GM21786 (cell line): Measurements from ENCODE around the gene DNAI7.

ENCODE experiments used
- ATAC-seq: cut with Tn5 transposase; IDR thresholded peaks from one replicate; pipeline ENCODE4 v1.9.1; 2021; ENCODE audit not compliant: unreplicated experiment

The DNAI7 gene

GRCh38 chr12:25186038-25186787 lies 8.7 kb downstream of the DNAI7 start:
- peak; percentile 58 for ATAC-seq

- ATAC-seq: no peak
Measured at GRCh38 chr12:25184132-25184531, 10.8 kb downstream of the DNAI7 start.

GRCh38 chr12:25182765-25183164 lies 12.2 kb downstream of the DNAI7 start:
- ATAC-seq: no peak

GRCh38 chr12:25162866-25163265 lies 32.1 kb downstream of the DNAI7 start:
- no peak for ATAC-seq

- no peak for ATAC-seq
Measured at GRCh38 chr12:25156061-25156460, 38.9 kb downstream of the DNAI7 start.

GRCh38 chr12:25155022-25155576 lies 39.9 kb downstream of the DNAI7 start:
- ATAC-seq: peak; percentile 57

- ATAC-seq: no peak
Measured at GRCh38 chr12:25152055-25152454, 42.9 kb downstream of the DNAI7 start.

- ATAC-seq: no peak
Measured at GRCh38 chr12:25151476-25151875, 43.5 kb downstream of the DNAI7 start.

- no peak for ATAC-seq
Measured at GRCh38 chr12:25146686-25147085, 48.3 kb downstream of the DNAI7 start.

GRCh38 chr12:25135531-25136154 lies 59.3 kb downstream of the DNAI7 start:
- no peak for ATAC-seq

- ATAC-seq: no peak
Measured at GRCh38 chr12:25131270-25131669, 63.7 kb downstream of the DNAI7 start.

GRCh38 chr12:25130741-25131188 lies 64.2 kb downstream of the DNAI7 start:
- no peak for ATAC-seq

GRCh38 chr12:25126746-25127145 lies 68.2 kb downstream of the DNAI7 start:
- ATAC-seq: no peak

- ATAC-seq: no peak
Measured at GRCh38 chr12:25126101-25126500, 68.9 kb downstream of the DNAI7 start.

GRCh38 chr12:25124493-25124892 lies 70.5 kb downstream of the DNAI7 start:
- ATAC-seq: no peak

GRCh38 chr12:25123126-25123525 lies 71.8 kb downstream of the DNAI7 start:
- no peak for ATAC-seq

GRCh38 chr12:25121916-25122315 lies 73.0 kb downstream of the DNAI7 start:
- ATAC-seq: no peak

GRCh38 chr12:25121110-25121509 lies 73.8 kb downstream of the DNAI7 start:
- no peak for ATAC-seq

- no peak for ATAC-seq
Measured at GRCh38 chr12:25119020-25119419, 75.9 kb downstream of the DNAI7 start.

- ATAC-seq: no peak
Measured at GRCh38 chr12:25115677-25116076, 79.3 kb downstream of the DNAI7 start.

GRCh38 chr12:25113651-25114050 lies 81.3 kb downstream of the DNAI7 start:
- ATAC-seq: no peak

- ATAC-seq: no peak
Measured at GRCh38 chr12:25110260-25110659, 84.7 kb downstream of the DNAI7 start.
